Dorsolateral prefrontal cortex (tissue), 118 donors: Measurements from ENCODE around the gene MALSU1. TPM values are rescaled to one million over a fixed set of nuclear protein-coding genes. Genes with fewer than 3 reads are reported as not detected.

Experiments
- total RNA-seq, 120 experiments: library from RNA; stranded (reverse); gene quantifications; one replicate each; pipeline versions ENCODE4 v1.2.3 to v1.2.4, GENCODE V29; 2022

MALSU1 gene
- total RNA-seq, 120 experiments from 2014 or later: 27.0 to 68.5 (median 47.7) TPM

Other genes with a start within 250 kb of the MALSU1 start
- gene KLHL7, start 193.6 kb upstream of the MALSU1 start, total RNA-seq: 10 to 100 TPM; 25.2 to 72.8 (median 49.2) TPM
- 10 to 100 TPM; 26.1 to 58.3 (median 39.5) TPM for gene NUP42, start 117.3 kb upstream of the MALSU1 start, total RNA-seq
- 10 to 100 TPM in 110 of 120 experiments, 1 to 10 TPM in 10; 4.8 to 56.9 (median 24.2) TPM for gene GPNMB, start 52.6 kb upstream of the MALSU1 start, total RNA-seq
- 1 to 10 TPM in 116 of 120 experiments, under 1 TPM in 3, not detected in 1; 0.74 to 10.0 (median 3.3) TPM for gene IGF2BP3, start 171.2 kb downstream of the MALSU1 start, total RNA-seq
- gene TRA2A, start 232.6 kb downstream of the MALSU1 start, total RNA-seq: 100 to 1,000 TPM in 40 of 120 experiments, 10 to 100 TPM in 80; 73.3 to 142 (median 94.7) TPM